Stimulated activated memory B cell treated with anti-CD40 and anti-IgM and Interleukin-4, amounts not matched to agents 10 μg/mL and 1 μg/mL and 100 μg/mL, for 72 hours (primary cell): ENCODE data around the gene CNGA4.
"Not testable (repeated sequence)": the region's sequence is repeated elsewhere in the genome, so short reads cannot be mapped to it uniquely, and the experiment has no call there.

Experiments
- ATAC-seq: fragments of 150-1000 bp; cut with Tn5 transposase; 2 replicates; pipeline ENCODE4 v1.10.0; 2021
- H3K27ac Mint-ChIP-seq: one replicate; pipeline ENCODE4 v1.8.0; 2022; ENCODE audit warnings: mild to moderate bottlenecking, mixed read lengths
- H3K27me3 Mint-ChIP-seq: one replicate; pipeline ENCODE4 v1.8.0; 2022; ENCODE audit warnings: mixed read lengths
- H3K36me3 Mint-ChIP-seq: one replicate; pipeline ENCODE4 v1.8.0; 2022; ENCODE audit warnings: mixed read lengths
- H3K4me1 Mint-ChIP-seq: one replicate; pipeline ENCODE4 v1.8.0; 2022; ENCODE audit warnings: mixed read lengths
- H3K4me3 Mint-ChIP-seq: one replicate; pipeline ENCODE4 v1.8.0; 2022; ENCODE audit warnings: mild to moderate bottlenecking, moderate library complexity, mixed read lengths
- H3K9me3 Mint-ChIP-seq: one replicate; pipeline ENCODE4 v1.8.0; 2022; ENCODE audit warnings: mixed read lengths

Gene CNGA4

GRCh38 chr11:6240781-6241180, 1.9 kb downstream of the CNGA4 start:
- Mint-ChIP-seq H3K36me3 (no peaks in the 10 kb centered on the region), H3K27ac (no peak overlapping the region), H3K9me3 (no peaks in the 10 kb centered on the region), H3K27me3 (peaks cover 22% of the 10 kb centered on the region), H3K4me3 (no peak overlapping the region), H3K4me1 (no peaks in the 10 kb centered on the region)
- no peak for ATAC-seq

DNA sequence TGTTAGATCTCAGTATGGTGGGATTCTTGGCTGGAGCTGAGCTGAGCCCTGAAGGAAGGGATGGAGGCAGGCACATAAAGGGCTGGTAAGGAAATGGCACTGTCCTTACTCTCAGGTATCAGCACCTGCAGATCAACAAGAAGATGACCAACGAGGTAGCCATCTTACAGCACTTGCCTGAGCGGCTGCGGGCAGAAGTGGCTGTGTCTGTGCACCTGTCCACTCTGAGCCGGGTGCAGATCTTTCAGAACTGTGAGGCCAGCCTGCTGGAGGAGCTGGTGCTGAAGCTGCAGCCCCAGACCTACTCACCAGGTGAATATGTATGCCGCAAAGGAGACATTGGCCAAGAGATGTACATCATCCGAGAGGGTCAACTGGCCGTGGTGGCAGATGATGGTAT, 2.4 kb downstream of the CNGA4 start:
- H3K27me3 Mint-ChIP-seq: peaks cover 22% of the 10 kb centered on the region
- H3K36me3 Mint-ChIP-seq: no peaks in the 10 kb centered on the region
- no peak for ATAC-seq
- no peak overlapping the region for H3K27ac Mint-ChIP-seq
- H3K4me3 Mint-ChIP-seq: no peak overlapping the region
- no peaks in the 10 kb centered on the region for H3K4me1 Mint-ChIP-seq
- H3K9me3 Mint-ChIP-seq: no peaks in the 10 kb centered on the region

- H3K27ac Mint-ChIP-seq: no peak overlapping the region
- H3K4me3 Mint-ChIP-seq: no peak overlapping the region
- no peaks in the 10 kb centered on the region for H3K36me3 Mint-ChIP-seq
- H3K4me1 Mint-ChIP-seq: no peaks in the 10 kb centered on the region
- H3K9me3 Mint-ChIP-seq: no peaks in the 10 kb centered on the region
- ATAC-seq: no peak
- peaks cover 17% of the 10 kb centered on the region for H3K27me3 Mint-ChIP-seq
Observed at GRCh38 chr11:6245536-6245935, 6.6 kb downstream of the CNGA4 start.

DNA sequence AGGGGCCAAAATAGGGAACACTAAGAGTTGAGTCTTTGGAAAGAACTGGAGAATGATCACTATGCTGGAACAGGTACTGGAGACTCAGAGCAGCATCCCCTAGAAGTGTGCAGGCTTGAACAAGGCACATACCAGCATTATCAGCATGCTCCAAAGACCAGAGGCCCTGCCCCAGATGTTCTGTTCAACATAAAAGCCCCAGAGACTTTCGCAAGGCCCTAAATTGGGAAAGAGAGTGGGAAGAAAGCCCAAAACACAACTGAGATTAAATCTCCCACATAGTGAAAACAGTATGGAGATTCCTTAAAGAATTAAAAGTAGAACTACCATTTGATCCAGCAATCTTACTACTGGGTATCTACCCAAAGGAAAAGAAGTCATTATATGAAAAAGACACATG, 9.4 kb downstream of the CNGA4 start:
- no peak for ATAC-seq
- Mint-ChIP-seq H3K36me3 (no peaks in the 10 kb centered on the region), H3K4me1 (no peaks in the 10 kb centered on the region), H3K4me3 (no peak overlapping the region), H3K27ac (no peak overlapping the region), H3K27me3 (peaks cover 7% of the 10 kb centered on the region), H3K9me3 (no peaks in the 10 kb centered on the region)

DNA sequence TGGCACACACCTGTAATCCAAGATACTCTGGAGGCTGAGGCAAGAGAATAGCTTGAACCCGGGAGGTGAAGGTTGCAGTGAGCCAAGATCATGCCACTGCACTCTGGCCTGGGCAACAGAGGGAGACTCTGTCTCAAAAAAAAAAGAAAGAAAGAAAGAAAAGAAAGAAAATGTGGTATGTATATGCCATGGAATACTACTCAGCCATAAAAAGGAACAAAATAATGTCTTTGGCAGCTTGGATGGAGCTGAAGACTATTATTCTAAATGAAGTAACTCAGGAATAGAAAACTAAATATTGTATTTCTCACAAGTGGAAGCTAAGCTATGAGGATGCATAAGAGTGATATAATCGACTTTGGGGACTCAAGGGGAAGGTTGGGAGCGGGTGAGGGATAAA, 10.0 kb downstream of the CNGA4 start:
- H3K4me3 Mint-ChIP-seq, H3K9me3 Mint-ChIP-seq, ATAC-seq, H3K27ac Mint-ChIP-seq, H3K27me3 Mint-ChIP-seq, H3K4me1 Mint-ChIP-seq, H3K36me3 Mint-ChIP-seq: not testable (repeated sequence)

DNA sequence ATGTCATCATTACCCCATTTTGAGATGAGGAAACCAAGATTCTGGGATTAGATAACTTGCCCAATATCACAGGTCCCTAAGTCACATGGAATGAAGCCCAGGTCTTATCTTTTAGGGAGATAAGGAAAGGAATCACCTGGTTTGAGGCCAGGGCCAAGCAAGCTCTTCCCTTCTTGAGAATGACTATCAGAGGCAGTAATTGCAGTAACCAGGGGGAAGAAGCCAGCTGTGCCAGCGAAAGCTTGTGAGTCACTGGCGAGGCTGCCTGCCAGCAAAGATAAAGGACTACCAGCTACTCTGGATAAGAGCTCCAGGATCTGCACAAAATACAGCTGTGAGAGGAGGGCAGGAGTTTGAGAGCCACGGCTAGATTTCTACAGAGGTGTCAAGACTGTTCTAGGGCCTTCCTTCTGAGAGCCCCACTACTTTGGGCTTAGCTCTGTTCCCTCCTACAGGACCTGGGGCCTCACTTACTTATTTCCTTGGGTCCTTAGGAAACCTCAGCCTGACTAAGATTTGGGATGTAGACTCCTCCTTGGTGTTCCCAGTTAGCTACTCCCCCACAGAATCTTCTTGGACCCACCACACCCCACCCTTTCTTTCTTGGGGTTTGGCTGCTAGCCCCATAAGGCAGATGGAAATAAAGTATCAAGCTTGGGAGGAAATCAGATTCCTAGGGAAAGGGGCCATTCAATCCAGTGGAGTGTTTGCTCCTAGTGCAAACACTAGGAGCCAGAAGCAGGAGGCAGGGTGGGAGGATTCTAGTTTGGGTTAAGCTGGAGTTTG, 11.1 kb downstream of the CNGA4 start:
- ATAC-seq: no peak
- Mint-ChIP-seq H3K27ac (no peak overlapping the region), H3K27me3 (no peaks in the 10 kb centered on the region), H3K36me3 (no peaks in the 10 kb centered on the region), H3K4me1 (no peaks in the 10 kb centered on the region), H3K4me3 (no peak overlapping the region), H3K9me3 (no peaks in the 10 kb centered on the region)

DNA sequence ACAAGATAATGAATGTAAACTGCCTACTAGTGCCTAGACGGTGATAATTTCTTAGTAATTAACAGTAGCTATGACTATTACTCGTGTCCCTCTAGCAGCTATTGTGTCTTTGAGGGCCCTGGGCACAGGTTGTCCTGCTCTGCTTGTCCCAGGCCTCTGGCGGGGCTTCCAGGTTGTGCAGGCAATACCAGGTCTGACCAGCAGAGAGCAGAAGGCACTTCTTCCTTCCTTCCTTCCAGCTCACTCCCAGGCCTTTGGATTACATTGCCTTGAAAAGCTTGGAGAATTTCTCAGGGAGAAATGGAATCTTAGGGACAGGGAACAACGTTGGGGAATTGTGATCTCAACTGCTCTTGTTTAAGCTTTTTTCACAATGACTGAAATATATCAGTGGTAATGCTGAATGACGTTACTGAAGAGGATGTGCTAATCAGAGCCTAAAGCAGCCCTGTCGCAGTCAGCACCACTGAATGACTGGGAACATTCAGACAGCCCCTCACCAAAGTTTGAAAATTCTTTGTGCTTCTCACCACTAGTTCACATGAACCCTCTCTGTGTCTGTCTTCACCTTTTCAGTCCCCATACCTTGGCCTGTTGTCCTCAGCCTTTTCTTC, 12.3 kb downstream of the CNGA4 start:
- Mint-ChIP-seq H3K27ac (no peak overlapping the region), H3K4me3 (no peak overlapping the region), H3K9me3 (no peaks in the 10 kb centered on the region), H3K36me3 (no peaks in the 10 kb centered on the region), H3K27me3 (no peaks in the 10 kb centered on the region), H3K4me1 (no peaks in the 10 kb centered on the region)
- ATAC-seq: no peak

DNA sequence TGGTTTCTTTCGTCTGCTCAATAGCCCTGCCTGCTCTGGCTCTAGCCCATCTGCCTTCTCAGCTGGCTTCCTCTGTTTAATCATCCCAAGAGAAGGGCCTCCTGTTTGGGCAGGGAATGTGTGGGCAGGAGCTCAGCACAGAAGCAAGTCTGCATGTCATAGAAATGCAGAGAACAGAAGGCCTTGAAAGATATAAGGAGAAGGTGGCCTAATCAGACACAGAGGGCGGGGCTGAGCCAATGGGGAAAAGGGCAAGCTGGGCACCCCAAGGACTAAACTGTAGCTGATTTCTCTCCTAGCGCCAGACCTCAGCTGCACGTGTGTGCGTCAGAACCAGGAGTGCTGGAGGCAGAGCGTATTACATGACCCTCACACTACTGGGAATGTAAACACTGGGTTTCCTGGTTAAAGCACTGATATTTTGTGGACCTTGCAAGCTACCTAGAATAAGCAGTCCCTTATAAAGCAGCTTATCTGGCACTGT, 13.1 kb downstream of the CNGA4 start:
- no peaks in the 10 kb centered on the region for H3K36me3 Mint-ChIP-seq
- no peaks in the 10 kb centered on the region for H3K27me3 Mint-ChIP-seq
- no peaks in the 10 kb centered on the region for H3K4me1 Mint-ChIP-seq
- no peaks in the 10 kb centered on the region for H3K9me3 Mint-ChIP-seq
- no peak overlapping the region for H3K27ac Mint-ChIP-seq
- H3K4me3 Mint-ChIP-seq: no peak overlapping the region
- ATAC-seq: no peak

GRCh38 chr11:6253197-6253596, 14.3 kb downstream of the CNGA4 start:
- no peak overlapping the region for H3K4me3 Mint-ChIP-seq
- H3K27ac Mint-ChIP-seq: no peak overlapping the region
- no peaks in the 10 kb centered on the region for H3K4me1 Mint-ChIP-seq
- no peak for ATAC-seq
- no peaks in the 10 kb centered on the region for H3K36me3 Mint-ChIP-seq
- no peaks in the 10 kb centered on the region for H3K27me3 Mint-ChIP-seq
- H3K9me3 Mint-ChIP-seq: no peaks in the 10 kb centered on the region

DNA sequence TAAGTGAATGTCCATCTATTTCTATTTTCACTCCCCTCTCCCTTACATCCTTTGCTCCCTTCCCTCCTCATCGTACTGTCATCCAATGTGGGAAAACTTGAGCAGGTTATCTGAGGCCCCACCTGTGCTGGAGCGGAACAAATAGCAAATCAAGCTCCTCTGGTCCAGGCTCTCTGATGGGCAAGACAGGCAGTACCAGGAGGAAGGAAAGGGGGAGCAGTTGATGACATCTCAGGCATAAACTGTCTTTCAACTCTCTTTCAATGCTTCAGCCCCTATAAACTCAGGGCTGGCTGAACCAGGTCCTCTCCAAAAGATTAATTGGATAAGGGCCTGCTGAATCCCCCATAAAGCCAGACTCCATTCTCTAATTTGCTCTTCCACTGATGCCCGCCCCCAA, 19.3 kb downstream of the CNGA4 start:
- no peak overlapping the region for H3K4me3 Mint-ChIP-seq
- H3K4me1 Mint-ChIP-seq: no peaks in the 10 kb centered on the region
- no peaks in the 10 kb centered on the region for H3K9me3 Mint-ChIP-seq
- no peaks in the 10 kb centered on the region for H3K27me3 Mint-ChIP-seq
- H3K27ac Mint-ChIP-seq: no peak overlapping the region
- H3K36me3 Mint-ChIP-seq: no peaks in the 10 kb centered on the region
- no peak for ATAC-seq

DNA sequence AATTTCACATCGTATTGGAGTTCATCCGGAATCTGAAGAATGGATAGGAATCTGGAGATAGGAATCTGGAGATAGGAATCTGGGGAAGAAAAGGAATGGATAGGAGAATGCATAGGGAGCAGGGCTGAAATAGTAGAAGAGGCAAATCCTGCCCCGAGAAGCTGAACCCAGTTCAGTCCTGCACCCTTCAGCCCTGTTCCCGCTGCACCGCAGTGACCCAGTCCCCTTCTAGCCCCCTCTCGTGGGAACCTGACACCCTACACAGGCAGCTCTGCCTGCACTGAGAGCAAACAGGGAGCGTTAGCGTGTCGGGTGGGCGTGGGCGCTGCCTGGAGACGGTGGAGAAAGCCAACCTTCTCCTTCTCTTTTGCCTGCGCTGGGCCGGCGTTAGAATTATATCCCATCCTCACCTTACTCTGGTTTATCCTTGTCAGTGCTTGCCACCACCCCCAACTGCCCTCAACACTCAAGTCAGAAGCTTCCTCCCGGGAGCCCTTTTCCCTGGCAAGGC, 19.7 kb downstream of the CNGA4 start:
- H3K36me3 Mint-ChIP-seq: no peaks in the 10 kb centered on the region
- ATAC-seq: no peak
- H3K4me3 Mint-ChIP-seq: peak overlapping the region; percentile 56
- H3K9me3 Mint-ChIP-seq: no peaks in the 10 kb centered on the region
- H3K27ac Mint-ChIP-seq: no peak overlapping the region
- H3K4me1 Mint-ChIP-seq: no peaks in the 10 kb centered on the region
- no peaks in the 10 kb centered on the region for H3K27me3 Mint-ChIP-seq

DNA sequence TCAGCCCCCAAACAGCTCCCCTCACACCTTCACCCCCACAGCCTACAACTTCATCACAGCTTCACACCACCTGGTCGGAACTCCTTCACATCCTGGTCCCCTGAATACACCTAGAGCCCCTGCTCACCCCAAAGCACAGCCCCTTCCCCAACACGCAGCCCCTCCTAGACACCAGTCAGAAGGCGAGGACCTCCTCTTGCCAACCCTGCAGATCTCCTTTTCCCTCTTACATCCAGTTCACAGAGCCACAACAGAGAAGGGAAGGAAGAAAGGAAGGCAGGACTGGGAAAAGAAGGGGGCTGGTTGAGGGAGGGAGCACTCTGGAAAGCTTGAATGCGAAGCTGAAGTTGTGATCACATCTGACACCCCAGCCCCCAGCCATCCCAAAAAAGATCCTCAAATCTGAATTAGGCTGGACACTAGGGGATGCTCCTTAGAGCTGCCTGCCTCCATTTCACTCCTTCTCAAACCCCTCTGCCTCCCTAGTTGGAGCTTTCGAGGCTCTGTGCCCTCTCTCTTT, 21.4 kb downstream of the CNGA4 start:
- Mint-ChIP-seq H3K27ac (no peak overlapping the region), H3K27me3 (peaks cover 6% of the 10 kb centered on the region), H3K4me3 (no peak overlapping the region), H3K4me1 (no peaks in the 10 kb centered on the region), H3K36me3 (no peaks in the 10 kb centered on the region), H3K9me3 (no peaks in the 10 kb centered on the region)
- ATAC-seq: no peak

DNA sequence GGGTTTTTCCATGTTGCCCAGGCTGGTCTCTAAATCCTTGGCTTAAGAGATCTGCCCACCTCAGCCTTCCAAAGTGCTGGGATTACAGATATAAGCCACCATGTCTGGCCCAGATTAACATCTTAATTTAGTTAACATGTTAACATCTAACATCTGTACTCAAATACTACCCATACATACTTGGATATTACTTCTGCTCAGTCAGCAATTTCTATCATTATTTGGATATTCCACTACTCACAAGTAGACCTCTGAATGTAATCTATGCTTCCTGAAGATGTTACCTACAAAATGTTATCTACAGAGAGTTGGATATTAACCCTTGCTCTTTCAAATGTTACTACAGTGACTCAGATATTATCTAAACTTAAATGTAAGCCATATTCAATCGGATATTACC, 24.8 kb downstream of the CNGA4 start:
- Mint-ChIP-seq H3K27ac (no peak overlapping the region), H3K4me1 (no peaks in the 10 kb centered on the region), H3K9me3 (no peaks in the 10 kb centered on the region), H3K4me3 (no peak overlapping the region), H3K36me3 (no peaks in the 10 kb centered on the region), H3K27me3 (peaks cover 15% of the 10 kb centered on the region)
- ATAC-seq: no peak

DNA sequence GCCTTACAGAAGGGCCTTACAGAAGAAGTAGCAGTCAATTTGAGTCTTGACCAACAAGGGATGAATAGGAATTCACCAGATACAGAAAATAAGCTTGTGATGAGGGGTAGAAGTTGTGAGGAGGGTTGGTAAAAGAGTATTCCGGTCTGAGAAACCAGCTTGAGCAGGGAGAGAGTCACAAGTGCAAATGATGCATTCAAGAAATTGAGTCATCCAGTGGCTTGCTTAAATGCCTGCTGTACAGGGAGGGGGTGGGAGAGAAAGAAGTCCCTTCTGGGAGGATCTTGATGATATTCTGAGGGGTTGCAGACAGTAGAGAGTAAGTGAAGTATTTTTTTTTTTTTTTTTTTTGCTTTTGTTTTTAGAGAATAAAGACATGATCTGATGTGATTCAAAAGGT, 29.9 kb downstream of the CNGA4 start:
- ATAC-seq: no peak
- no peaks in the 10 kb centered on the region for H3K4me1 Mint-ChIP-seq
- no peaks in the 10 kb centered on the region for H3K9me3 Mint-ChIP-seq
- H3K36me3 Mint-ChIP-seq: no peaks in the 10 kb centered on the region
- no peak overlapping the region for H3K4me3 Mint-ChIP-seq
- peaks cover 54% of the 10 kb centered on the region for H3K27me3 Mint-ChIP-seq
- no peak overlapping the region for H3K27ac Mint-ChIP-seq

DNA sequence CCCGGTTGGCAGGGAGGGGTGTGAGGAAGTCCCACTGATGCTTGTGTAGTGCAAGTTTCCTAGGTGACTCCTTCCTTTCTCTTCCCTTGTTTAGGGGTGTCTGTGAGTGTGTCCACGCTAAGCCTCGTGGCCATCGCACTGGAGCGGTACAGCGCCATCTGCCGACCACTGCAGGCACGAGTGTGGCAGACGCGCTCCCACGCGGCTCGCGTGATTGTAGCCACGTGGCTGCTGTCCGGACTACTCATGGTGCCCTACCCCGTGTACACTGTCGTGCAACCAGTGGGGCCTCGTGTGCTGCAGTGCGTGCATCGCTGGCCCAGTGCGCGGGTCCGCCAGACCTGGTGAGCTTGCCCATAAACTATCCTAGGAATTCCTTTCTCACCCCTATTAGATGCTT, 31.1 kb downstream of the CNGA4 start:
- Mint-ChIP-seq H3K4me3 (no peak overlapping the region), H3K9me3 (no peaks in the 10 kb centered on the region), H3K27ac (no peak overlapping the region), H3K27me3 (peaks cover 60% of the 10 kb centered on the region), H3K36me3 (no peaks in the 10 kb centered on the region), H3K4me1 (no peaks in the 10 kb centered on the region)
- no peak for ATAC-seq
